ENCODE results near the gene RBM47. TPM values are rescaled to one million over a fixed set of nuclear protein-coding genes. Genes with fewer than 3 reads are reported as not detected.

RBM47 gene
- polyA plus RNA-seq, 3 donors = 80.2 to 85.1 (median 83.1) TPM

- no peak for DNase-seq (ENCODE audit: low read depth in 3 of 3, low spot score in 2 of 3)
Observed at GRCh38 chr4:40502934-40503333, 126.7 kb downstream of the RBM47 start.

GRCh38 chr4:40502220-40502619 lies 127.4 kb downstream of the RBM47 start:
- no peak for DNase-seq (ENCODE audit: low read depth in 3 of 3, low spot score in 2 of 3)

GRCh38 chr4:40500781-40501180 lies 128.9 kb downstream of the RBM47 start:
- no peak for DNase-seq (ENCODE audit: low read depth in 3 of 3, low spot score in 2 of 3)

GRCh38 chr4:40493160-40493559 lies 136.5 kb downstream of the RBM47 start:
- DNase-seq (ENCODE audit: low read depth in 3 of 3, low spot score in 2 of 3) = no peak

- no peak for DNase-seq (ENCODE audit: low read depth in 3 of 3, low spot score in 2 of 3)
Observed at GRCh38 chr4:40492691-40493090, 137.0 kb downstream of the RBM47 start.

GRCh38 chr4:40490481-40490880 lies 139.2 kb downstream of the RBM47 start:
- no peak for DNase-seq (ENCODE audit: low read depth in 3 of 3, low spot score in 2 of 3)

GRCh38 chr4:40489961-40490360 lies 139.7 kb downstream of the RBM47 start:
- DNase-seq (ENCODE audit: low read depth in 3 of 3, low spot score in 2 of 3) = no peak

GRCh38 chr4:40486534-40486933 lies 143.1 kb downstream of the RBM47 start:
- DNase-seq (ENCODE audit: low read depth in 3 of 3, low spot score in 2 of 3) = no peak

- no peak for DNase-seq (ENCODE audit: low read depth in 3 of 3, low spot score in 2 of 3)
Observed at GRCh38 chr4:40484346-40485090, 145.1 kb downstream of the RBM47 start.

GRCh38 chr4:40482985-40483647 lies 146.5 kb downstream of the RBM47 start:
- no peak for DNase-seq (ENCODE audit: low read depth in 3 of 3, low spot score in 2 of 3)

- no peak for DNase-seq (ENCODE audit: low read depth in 3 of 3, low spot score in 2 of 3)
Observed at GRCh38 chr4:40481977-40482376, 147.7 kb downstream of the RBM47 start.

GRCh38 chr4:40480291-40480690 lies 149.4 kb downstream of the RBM47 start:
- DNase-seq (ENCODE audit: low read depth in 3 of 3, low spot score in 2 of 3) = no peak

- DNase-seq (ENCODE audit: low read depth in 3 of 3, low spot score in 2 of 3) = no peak
Observed at GRCh38 chr4:40479378-40479777, 150.3 kb downstream of the RBM47 start.

- no peak for DNase-seq (ENCODE audit: low read depth in 3 of 3, low spot score in 2 of 3)
Observed at GRCh38 chr4:40475609-40476008, 154.1 kb downstream of the RBM47 start.

- peak in 1 of 3 donors; percentile 48 for DNase-seq (ENCODE audit: low read depth in 3 of 3, low spot score in 2 of 3)
Observed at GRCh38 chr4:40473578-40474388, 155.9 kb downstream of the RBM47 start.

GRCh38 chr4:40471923-40472322 lies 157.7 kb downstream of the RBM47 start:
- DNase-seq (ENCODE audit: low read depth in 3 of 3, low spot score in 2 of 3) = no peak

GRCh38 chr4:40466789-40467188 lies 162.9 kb downstream of the RBM47 start:
- no peak for DNase-seq (ENCODE audit: low read depth in 3 of 3, low spot score in 2 of 3)

- DNase-seq (ENCODE audit: low read depth in 3 of 3, low spot score in 2 of 3) = no peak
Observed at GRCh38 chr4:40462326-40462725, 167.3 kb downstream of the RBM47 start.

GRCh38 chr4:40461879-40462278 lies 167.8 kb downstream of the RBM47 start:
- DNase-seq (ENCODE audit: low read depth in 3 of 3, low spot score in 2 of 3) = no peak

- DNase-seq (ENCODE audit: low read depth in 3 of 3, low spot score in 2 of 3) = no peak
Observed at GRCh38 chr4:40461062-40461461, 168.6 kb downstream of the RBM47 start.

- DNase-seq (ENCODE audit: low read depth in 3 of 3, low spot score in 2 of 3) = no peak
Observed at GRCh38 chr4:40458683-40459082, 171.0 kb downstream of the RBM47 start.

Measured in right renal cortex interstitium (tissue), 3 donors.